Measurements from ENCODE around the gene ADORA2A.
"Not testable (repeated sequence)": the region's sequence is repeated elsewhere in the genome, so short reads cannot be mapped to it uniquely, and the experiment has no call there.

Gene ADORA2A

DNA sequence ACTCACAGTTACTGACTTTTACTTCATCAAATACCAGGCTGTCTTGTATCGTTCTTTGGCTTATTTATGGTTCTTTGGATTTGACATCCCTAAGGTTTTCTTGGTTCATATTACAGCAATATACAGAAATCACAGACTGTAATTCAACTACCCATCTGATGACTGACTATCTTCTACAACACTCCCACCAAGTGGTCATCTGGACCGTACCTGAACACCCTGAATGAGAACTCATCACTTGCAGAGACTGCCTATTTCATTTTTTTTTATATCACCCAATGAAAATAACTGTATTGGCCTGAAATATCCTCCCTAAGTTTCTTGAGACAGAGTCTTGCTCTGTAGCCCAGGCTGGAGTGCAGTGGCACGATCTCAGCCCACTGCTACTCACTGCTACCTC, 58.2 kb downstream of the ADORA2A start:
- H3K4me3 ChIP-seq (replicated peaks in 1 of 2; ENCODE audit: low read depth in 2 of 2, low read length in 2 of 2): no peak overlapping the region
- TF ChIP-seq, protein P1, sequence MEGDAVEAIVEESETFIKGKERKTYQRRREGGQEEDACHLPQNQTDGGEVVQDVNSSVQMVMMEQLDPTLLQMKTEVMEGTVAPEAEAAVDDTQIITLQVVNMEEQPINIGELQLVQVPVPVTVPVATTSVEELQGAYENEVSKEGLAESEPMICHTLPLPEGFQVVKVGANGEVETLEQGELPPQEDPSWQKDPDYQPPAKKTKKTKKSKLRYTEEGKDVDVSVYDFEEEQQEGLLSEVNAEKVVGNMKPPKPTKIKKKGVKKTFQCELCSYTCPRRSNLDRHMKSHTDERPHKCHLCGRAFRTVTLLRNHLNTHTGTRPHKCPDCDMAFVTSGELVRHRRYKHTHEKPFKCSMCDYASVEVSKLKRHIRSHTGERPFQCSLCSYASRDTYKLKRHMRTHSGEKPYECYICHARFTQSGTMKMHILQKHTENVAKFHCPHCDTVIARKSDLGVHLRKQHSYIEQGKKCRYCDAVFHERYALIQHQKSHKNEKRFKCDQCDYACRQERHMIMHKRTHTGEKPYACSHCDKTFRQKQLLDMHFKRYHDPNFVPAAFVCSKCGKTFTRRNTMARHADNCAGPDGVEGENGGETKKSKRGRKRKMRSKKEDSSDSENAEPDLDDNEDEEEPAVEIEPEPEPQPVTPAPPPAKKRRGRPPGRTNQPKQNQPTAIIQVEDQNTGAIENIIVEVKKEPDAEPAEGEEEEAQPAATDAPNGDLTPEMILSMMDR (IDR thresholded peaks at IDR 0.05; ENCODE audit: low read depth, low read length): no peak
- DNase-seq (ENCODE audit: low read depth in 2 of 2): no peak

DNA sequence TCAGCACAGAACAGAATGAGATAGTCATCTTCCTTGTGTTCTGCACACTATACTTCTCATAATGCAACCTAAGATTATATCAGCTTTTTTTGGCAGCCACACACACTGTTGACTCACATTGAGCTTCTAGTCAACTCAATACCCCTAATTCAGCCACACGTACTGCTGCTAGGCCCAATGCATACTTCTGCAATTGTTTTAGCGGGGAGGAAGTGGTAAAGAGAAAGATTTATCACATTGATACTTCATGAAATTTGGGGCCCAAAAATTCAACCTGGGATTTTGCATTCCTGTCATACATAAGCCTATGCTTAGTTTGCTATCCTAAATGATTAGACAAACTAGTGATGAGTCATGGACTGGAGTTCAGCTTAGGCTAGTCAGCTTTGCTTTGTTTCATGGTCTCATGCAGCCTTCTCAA, 59.1 kb downstream of the ADORA2A start:
- TF ChIP-seq, protein P1 (IDR thresholded peaks at IDR 0.05; ENCODE audit: low read depth, low read length): no peak
- H3K4me3 ChIP-seq (replicated peaks in 1 of 2; ENCODE audit: low read depth in 2 of 2, low read length in 2 of 2): no peak overlapping the region
- peak; percentile 51 to 83 for DNase-seq (ENCODE audit: low read depth in 2 of 2)

DNA sequence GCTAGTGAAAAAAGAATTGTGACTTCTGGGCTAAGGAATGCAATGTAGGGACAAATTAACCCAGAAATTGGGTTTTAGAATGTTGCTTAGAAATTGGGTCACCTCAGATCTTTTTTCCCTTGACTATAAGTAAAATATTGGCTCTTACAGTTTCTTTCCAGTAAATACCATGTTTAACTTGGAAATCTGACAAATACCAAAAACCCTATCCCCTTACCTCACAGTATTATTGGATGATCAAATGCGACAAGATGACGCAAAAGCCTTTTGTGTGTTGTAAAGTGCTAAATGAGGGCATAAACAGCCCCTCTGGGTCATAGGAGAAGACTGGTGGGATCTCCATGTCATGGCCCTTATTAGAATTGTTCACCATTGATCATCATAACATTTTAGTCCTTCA, 61.6 kb downstream of the ADORA2A start:
- no peak overlapping the region for H3K4me3 ChIP-seq (replicated peaks in 1 of 2; ENCODE audit: low read depth in 2 of 2, low read length in 2 of 2)
- DNase-seq (ENCODE audit: low read depth in 2 of 2): no peak
- TF ChIP-seq, protein P1 (IDR thresholded peaks at IDR 0.05; ENCODE audit: low read depth, low read length): no peak

DNA sequence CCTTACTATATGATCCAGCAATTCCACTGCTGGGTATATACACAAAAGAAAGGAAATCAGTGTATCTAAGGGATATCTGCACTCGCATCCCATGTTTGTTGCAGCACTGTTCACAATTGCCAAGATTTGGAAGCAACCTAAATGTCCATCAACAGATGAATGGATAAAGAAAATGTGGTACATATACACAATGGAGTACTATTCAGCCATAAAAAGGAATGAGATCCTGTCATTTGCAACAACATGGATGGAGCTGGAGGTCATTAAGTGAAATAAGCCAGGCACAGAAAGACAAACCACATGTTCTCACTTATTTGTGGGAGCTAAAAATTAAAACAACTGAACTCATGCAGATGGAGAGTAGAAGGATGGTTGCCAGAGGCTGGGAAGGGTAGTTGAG, 62.0 kb downstream of the ADORA2A start:
- DNase-seq (ENCODE audit: low read depth in 2 of 2): not testable (repeated sequence)

More for the DNA sequence above, 62.0 kb downstream of the ADORA2A start:
- not testable (repeated sequence) for H3K4me3 ChIP-seq (replicated peaks in 1 of 2; ENCODE audit: low read depth in 2 of 2, low read length in 2 of 2)
